ENCODE measurements around the gene GHRL. TPM values are rescaled to one million over a fixed set of nuclear protein-coding genes. Genes with fewer than 3 reads are reported as not detected.

Gene GHRL
- total and polyA plus RNA-seq, 2 of the 4 experiments (the other 2 are of a cell fraction): 0.27 TPM; not detected in 1

- ChIA-PET POLR2A (ENCODE audit: unreplicated experiment) (no interaction called here), CTCF (interaction anchor here (0.9 kb wide), 1 partner anchor 15 kb away, joined by 3 read pairs; no protein-coding TSS in a partner anchor)
- Histone ChIP-seq H3K4me1 (ENCODE audit: control insufficient read depth, insufficient read depth, low read length) (peaks cover 5% of the 10 kb centered on the region; the same call in 1 of the 2 replicates), H4K5ac (ENCODE audit: low read depth, low read length) (no peak overlapping the region), H2BK15ac (ENCODE audit: low read depth, low read length) (no peak overlapping the region), H2AK9ac (replicated peaks; ENCODE audit: low read depth, low read length, poor library complexity) (no peak overlapping the region), H3K4me2 (ENCODE audit: low read depth, low read length) (no peak overlapping the region), H3K56ac (ENCODE audit: extremely low read depth, insufficient read depth, low read length) (no peak overlapping the region), H3K18ac (ENCODE audit: low read depth, low read length) (no peak overlapping the region), H3K14ac (replicated peaks; ENCODE audit: low read depth, low read length) (no peak overlapping the region), H2BK5ac (ENCODE audit: low read depth, low read length, poor library complexity, severe bottlenecking) (no peak overlapping the region), H2BK20ac (ENCODE audit: low read depth, low read length) (no peak overlapping the region), H2BK120ac (ENCODE audit: low read depth, low read length) (no peak overlapping the region), H3K27ac (ENCODE audit: insufficient read depth, low read length) (no peak overlapping the region), H2AK5ac (ENCODE audit: low read depth, low read length) (no peak overlapping the region), H3K79me1 (ENCODE audit: low read depth in 1 of 2, low read length in 2 of 2) (peaks cover 27 to 65% of the 10 kb centered on the region in 2 experiments), H4K20me1 (ENCODE audit: insufficient read depth, low read length) (peaks cover 8% of the 10 kb centered on the region), H3K4ac (ENCODE audit: low read depth, low read length) (no peak overlapping the region), H3K23ac (ENCODE audit: low read depth, low read length) (no peak overlapping the region), H4K8ac (ENCODE audit: low read depth in 2 of 2, low read length in 2 of 2) (no peak overlapping the region), H3K27me3 (ENCODE audit: control insufficient read depth, insufficient read depth, low read length) (no peaks in the 10 kb centered on the region), H3K4me3 (ENCODE audit: insufficient read depth, low read depth, low read length) (no peak overlapping the region), H3K9me1 (ENCODE audit: insufficient read depth, low read length) (peaks cover 6% of the 10 kb centered on the region), H3K9ac (ENCODE audit: low read depth, low read length) (no peak overlapping the region), H4K91ac (ENCODE audit: insufficient read depth, low read depth, low read length) (no peak overlapping the region), H3K9me3 (ENCODE audit: control insufficient read depth, insufficient read depth, low read length) (no peaks in the 10 kb centered on the region), H2AFZ (replicated peaks; ENCODE audit: low read length, poor library complexity) (no peak overlapping the region), H3K36me3 (ENCODE audit: control insufficient read depth, insufficient read depth, low read length) (peaks cover 28% of the 10 kb centered on the region)
- WGBS, 2 experiments (ENCODE audit: extremely low coverage in 2 of 2, insufficient read length in 1 of 2): 100% methylated on average over 1 of the region's 2 CpGs; no CpG with 5 or more reads in 1 of the 2 experiments
- dilution Hi-C loops (cut with HindIII; ENCODE audit: low sequenced_read_pairs, unreplicated experiment) (no loop called here), intact Hi-C loops (cut with micrococcal nuclease) (no loop called here), in situ Hi-C loops (cut with MboI; ENCODE audit: low sequenced_read_pairs) (no loop called here)
- DNase-seq (no peak), ATAC-seq (ENCODE audit: low read depth) (no peak)
- TF ChIP-seq MAZ (IDR thresholded peaks at IDR 0.05; ENCODE audit: borderline replicate concordance, low read depth, low read length) (no peak), CTCF (conservative IDR thresholded peaks at IDR 0.05; ENCODE audit: low read depth, low read length) (no peak), MXI1 (IDR thresholded peaks at IDR 0.05; ENCODE audit: borderline replicate concordance, low read depth, low read length) (no peak), FOS (IDR thresholded peaks at IDR 0.05; ENCODE audit: low read depth, low read length) (no peak), RAD21 (IDR thresholded peaks at IDR 0.05; ENCODE audit: low read length) (no peak), MAFK (IDR thresholded peaks at IDR 0.05; ENCODE audit: low read depth, low read length) (no peak), NFE2L2 (IDR thresholded peaks at IDR 0.05; ENCODE audit: low read depth, low read length) (no peak), CEBPB (IDR thresholded peaks at IDR 0.05; ENCODE audit: low read depth, low read length) (no peak)
- TF ChIP-seq, protein P1, sequence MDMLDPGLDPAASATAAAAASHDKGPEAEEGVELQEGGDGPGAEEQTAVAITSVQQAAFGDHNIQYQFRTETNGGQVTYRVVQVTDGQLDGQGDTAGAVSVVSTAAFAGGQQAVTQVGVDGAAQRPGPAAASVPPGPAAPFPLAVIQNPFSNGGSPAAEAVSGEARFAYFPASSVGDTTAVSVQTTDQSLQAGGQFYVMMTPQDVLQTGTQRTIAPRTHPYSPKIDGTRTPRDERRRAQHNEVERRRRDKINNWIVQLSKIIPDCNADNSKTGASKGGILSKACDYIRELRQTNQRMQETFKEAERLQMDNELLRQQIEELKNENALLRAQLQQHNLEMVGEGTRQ (IDR thresholded peaks at IDR 0.05; ENCODE audit: low read depth, low read length): no peak
- BruUV-seq (replicated peaks): no TSS peak
These were observed 26.9 kb downstream of the GHRL start for GRCh38 chr3:10265833-10266232.

All from IMR-90 (cell line).